SH-SY5Y (cell line): Measurements from ENCODE around the gene IL25.

Experiments used
- GATA2 ChIP-seq: IDR thresholded peaks from 2 replicates; pipeline ENCODE4 v1.6.1; 2011; ENCODE audit warnings: mild to moderate bottlenecking, low read depth, low read length
- GATA3 ChIP-seq: IDR thresholded peaks from 2 replicates; pipeline ENCODE4 v1.6.1; 2011; ENCODE audit warnings: low read depth, mild to moderate bottlenecking, low read length, moderate library complexity

DNA sequence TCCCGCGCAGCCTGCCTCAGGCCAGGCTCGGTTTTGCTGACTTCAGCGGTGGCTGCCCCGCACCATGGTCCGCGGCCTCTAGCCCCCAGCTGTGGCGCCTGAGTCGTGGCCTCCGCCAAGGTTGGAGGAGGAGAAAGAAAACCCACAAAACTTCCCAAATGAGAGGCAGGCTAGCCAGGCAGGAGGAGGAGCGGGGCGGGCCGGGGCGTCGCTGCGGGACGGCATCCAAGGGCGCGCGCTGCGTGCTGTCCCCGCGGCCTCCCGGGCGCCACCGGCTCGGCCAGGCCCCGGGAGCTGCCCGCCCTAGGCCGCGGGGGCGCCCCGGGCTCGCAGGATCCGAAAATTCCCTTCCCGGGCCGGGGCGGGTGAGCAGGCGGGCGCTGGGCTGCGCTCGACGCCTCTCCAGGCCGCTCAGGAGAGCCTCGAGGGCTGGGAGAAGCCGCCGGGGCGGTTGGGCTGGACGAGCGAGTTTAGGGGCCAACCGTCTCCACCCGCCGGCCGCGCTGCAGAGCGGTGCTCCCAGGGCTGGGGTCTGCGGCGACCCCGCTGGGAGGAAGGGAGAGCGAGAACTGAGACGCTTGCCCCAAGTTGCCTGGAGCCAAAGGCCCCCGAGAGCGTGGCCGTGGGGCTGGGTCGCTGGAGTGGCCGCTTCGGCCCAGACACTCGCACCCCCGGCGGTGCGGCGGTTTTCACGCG is 7.4 kb upstream of the IL25 start, which contains the start of gene EFS:
- no peak for TF ChIP-seq GATA2
- no peak for TF ChIP-seq GATA3
